Activated naive CD8-positive, alpha-beta T cell treated with anti-CD3 and anti-CD28 coated beads for 36 hours (primary cell): ENCODE data around the gene KMT5C. TPM values are rescaled to one million over a fixed set of nuclear protein-coding genes. Genes with fewer than 3 reads are reported as not detected.

ENCODE experiments used
- DNase-seq: peaks from one replicate; pipeline ENCODE4 v3.0.0; 2021
- H3K27ac Mint-ChIP-seq: one replicate; pipeline ENCODE4 v1.8.0; 2022; ENCODE audit warnings: mild to moderate bottlenecking, moderate library complexity, mixed read lengths
- H3K27me3 Mint-ChIP-seq: one replicate; pipeline ENCODE4 v1.8.0; 2022; ENCODE audit warnings: mild to moderate bottlenecking, mixed read lengths
- H3K36me3 Mint-ChIP-seq: one replicate; pipeline ENCODE4 v1.8.0; 2021; ENCODE audit warnings: mild to moderate bottlenecking, mixed read lengths
- H3K4me1 Mint-ChIP-seq: one replicate; pipeline ENCODE4 v1.8.0; 2021; ENCODE audit warnings: mixed read lengths
- H3K4me3 Mint-ChIP-seq: one replicate; pipeline ENCODE4 v1.8.0; 2022; ENCODE audit warnings: mild to moderate bottlenecking, moderate library complexity, mixed read lengths
- H3K9me3 Mint-ChIP-seq: one replicate; pipeline ENCODE4 v1.8.0; 2022; ENCODE audit warnings: mixed read lengths
- total RNA-seq, 2 experiments: library from RNA; stranded (reverse); gene quantifications; one replicate each; pipeline ENCODE4 v1.2.3, GENCODE V29; 2021

KMT5C gene
- 10 to 100 TPM; 14.9 to 15.4 TPM for total RNA-seq

GRCh38 chr19:55339105-55339888 lies at the start of gene KMT5C:
Gene KMT5C, plus strand, starts transcription at chr19:55339876. Its CDS starts 2,061 bp downstream, at chr19:55341937.
- peaks cover 4% of the 10 kb centered on the region for H3K27me3 Mint-ChIP-seq
- H3K27ac Mint-ChIP-seq: peak within 1 kb of the TSS; percentile 90
- peaks cover 6% of the 10 kb centered on the region for H3K36me3 Mint-ChIP-seq
- peak; percentile 100 for DNase-seq
- no peaks in the 10 kb centered on the region for H3K9me3 Mint-ChIP-seq
- H3K4me3 Mint-ChIP-seq: peak within 1 kb of the TSS; percentile 89
- peaks cover 12% of the 10 kb centered on the region for H3K4me1 Mint-ChIP-seq

GRCh38 chr19:55297267-55297666 lies 42.4 kb upstream of the KMT5C start:
- no peak for DNase-seq
- no peaks in the 10 kb centered on the region for H3K36me3 Mint-ChIP-seq
- H3K4me1 Mint-ChIP-seq: peaks cover 7% of the 10 kb centered on the region
- H3K27ac Mint-ChIP-seq: no peak overlapping the region
- no peaks in the 10 kb centered on the region for H3K9me3 Mint-ChIP-seq
- no peak overlapping the region for H3K4me3 Mint-ChIP-seq
- no peaks in the 10 kb centered on the region for H3K27me3 Mint-ChIP-seq

GRCh38 chr19:55299991-55300390 lies 39.7 kb upstream of the KMT5C start:
- Mint-ChIP-seq H3K4me3 (no peak overlapping the region), H3K36me3 (no peaks in the 10 kb centered on the region)

GRCh38 chr19:55300886-55301458 lies 38.7 kb upstream of the KMT5C start:
- peaks cover 6% of the 10 kb centered on the region for H3K4me1 Mint-ChIP-seq
- peak overlapping the region; percentile 82 for H3K4me3 Mint-ChIP-seq
- peaks cover 2% of the 10 kb centered on the region for H3K36me3 Mint-ChIP-seq
- no peak for DNase-seq
- no peaks in the 10 kb centered on the region for H3K27me3 Mint-ChIP-seq
- no peak overlapping the region for H3K27ac Mint-ChIP-seq
- no peaks in the 10 kb centered on the region for H3K9me3 Mint-ChIP-seq

More at GRCh38 chr19:55299991-55300390, 39.7 kb upstream of the KMT5C start:
- no peaks in the 10 kb centered on the region for H3K27me3 Mint-ChIP-seq
- no peak for DNase-seq
- H3K4me1 Mint-ChIP-seq: peaks cover 7% of the 10 kb centered on the region
- H3K27ac Mint-ChIP-seq: no peak overlapping the region
- no peaks in the 10 kb centered on the region for H3K9me3 Mint-ChIP-seq

GRCh38 chr19:55301459-55302317 lies 38.0 kb upstream of the KMT5C start:
- Mint-ChIP-seq H3K4me1 (peaks cover 4% of the 10 kb centered on the region), H3K27ac (peak overlapping the region; percentile 87), H3K36me3 (peaks cover 5% of the 10 kb centered on the region), H3K27me3 (no peaks in the 10 kb centered on the region), H3K9me3 (no peaks in the 10 kb centered on the region), H3K4me3 (peak overlapping the region; percentile 82)
- peak; percentile 93 for DNase-seq

GRCh38 chr19:55302318-55302703 lies 37.4 kb upstream of the KMT5C start:
- Mint-ChIP-seq H3K27ac (peak overlapping the region; percentile 87), H3K36me3 (peaks cover 5% of the 10 kb centered on the region), H3K4me1 (peaks cover 4% of the 10 kb centered on the region), H3K27me3 (no peaks in the 10 kb centered on the region), H3K9me3 (no peaks in the 10 kb centered on the region), H3K4me3 (peak overlapping the region; percentile 82)
- DNase-seq: no peak

GRCh38 chr19:55303477-55303876 lies 36.2 kb upstream of the KMT5C start:
- no peaks in the 10 kb centered on the region for H3K27me3 Mint-ChIP-seq
- no peak overlapping the region for H3K27ac Mint-ChIP-seq
- DNase-seq: no peak
- H3K4me1 Mint-ChIP-seq: peaks cover 4% of the 10 kb centered on the region
- no peak overlapping the region for H3K4me3 Mint-ChIP-seq
- peaks cover 5% of the 10 kb centered on the region for H3K36me3 Mint-ChIP-seq
- H3K9me3 Mint-ChIP-seq: no peaks in the 10 kb centered on the region

GRCh38 chr19:55304279-55304978 lies 35.2 kb upstream of the KMT5C start:
- Mint-ChIP-seq H3K27ac (no peak overlapping the region), H3K27me3 (no peaks in the 10 kb centered on the region), H3K4me3 (no peak overlapping the region), H3K36me3 (peaks cover 5% of the 10 kb centered on the region), H3K9me3 (no peaks in the 10 kb centered on the region), H3K4me1 (peaks cover 4% of the 10 kb centered on the region)
- peak; percentile 38 for DNase-seq

GRCh38 chr19:55304980-55305379 lies 34.7 kb upstream of the KMT5C start:
- peaks cover 5% of the 10 kb centered on the region for H3K36me3 Mint-ChIP-seq
- no peaks in the 10 kb centered on the region for H3K9me3 Mint-ChIP-seq
- H3K4me1 Mint-ChIP-seq: peaks cover 4% of the 10 kb centered on the region
- DNase-seq: no peak
- no peak overlapping the region for H3K4me3 Mint-ChIP-seq
- no peaks in the 10 kb centered on the region for H3K27me3 Mint-ChIP-seq
- no peak overlapping the region for H3K27ac Mint-ChIP-seq

- Mint-ChIP-seq H3K4me3 (no peak overlapping the region), H3K4me1 (peaks cover 4% of the 10 kb centered on the region), H3K9me3 (no peaks in the 10 kb centered on the region), H3K36me3 (peaks cover 5% of the 10 kb centered on the region), H3K27me3 (no peaks in the 10 kb centered on the region), H3K27ac (no peak overlapping the region)
- peak; percentile 44 for DNase-seq
Observed at GRCh38 chr19:55305491-55305890, 34.2 kb upstream of the KMT5C start.

- H3K4me1 Mint-ChIP-seq: peaks cover 4% of the 10 kb centered on the region
Observed at GRCh38 chr19:55305983-55306562, 33.6 kb upstream of the KMT5C start.

GRCh38 chr19:55306712-55307111 lies 33.0 kb upstream of the KMT5C start:
- Mint-ChIP-seq H3K9me3 (no peaks in the 10 kb centered on the region), H3K36me3 (peaks cover 5% of the 10 kb centered on the region), H3K27ac (no peak overlapping the region), H3K4me3 (no peak overlapping the region), H3K4me1 (peaks cover 4% of the 10 kb centered on the region), H3K27me3 (no peaks in the 10 kb centered on the region)
- DNase-seq: no peak

More at GRCh38 chr19:55305983-55306562, 33.6 kb upstream of the KMT5C start:
- Mint-ChIP-seq H3K36me3 (peaks cover 5% of the 10 kb centered on the region), H3K4me3 (no peak overlapping the region), H3K27me3 (no peaks in the 10 kb centered on the region), H3K9me3 (no peaks in the 10 kb centered on the region), H3K27ac (no peak overlapping the region)
- no peak for DNase-seq

GRCh38 chr19:55308281-55308680 lies 31.4 kb upstream of the KMT5C start:
- H3K27ac Mint-ChIP-seq: no peak overlapping the region
- H3K4me1 Mint-ChIP-seq: no peaks in the 10 kb centered on the region
- H3K4me3 Mint-ChIP-seq: no peak overlapping the region
- no peaks in the 10 kb centered on the region for H3K9me3 Mint-ChIP-seq
- DNase-seq: no peak
- peaks cover 5% of the 10 kb centered on the region for H3K36me3 Mint-ChIP-seq
- H3K27me3 Mint-ChIP-seq: no peaks in the 10 kb centered on the region

GRCh38 chr19:55309448-55309847 lies 30.2 kb upstream of the KMT5C start:
- Mint-ChIP-seq H3K9me3 (no peaks in the 10 kb centered on the region), H3K36me3 (peaks cover 5% of the 10 kb centered on the region), H3K27ac (no peak overlapping the region), H3K27me3 (no peaks in the 10 kb centered on the region), H3K4me3 (no peak overlapping the region), H3K4me1 (no peaks in the 10 kb centered on the region)
- DNase-seq: no peak
